ENCODE data around the gene MRPL23.

DNA sequence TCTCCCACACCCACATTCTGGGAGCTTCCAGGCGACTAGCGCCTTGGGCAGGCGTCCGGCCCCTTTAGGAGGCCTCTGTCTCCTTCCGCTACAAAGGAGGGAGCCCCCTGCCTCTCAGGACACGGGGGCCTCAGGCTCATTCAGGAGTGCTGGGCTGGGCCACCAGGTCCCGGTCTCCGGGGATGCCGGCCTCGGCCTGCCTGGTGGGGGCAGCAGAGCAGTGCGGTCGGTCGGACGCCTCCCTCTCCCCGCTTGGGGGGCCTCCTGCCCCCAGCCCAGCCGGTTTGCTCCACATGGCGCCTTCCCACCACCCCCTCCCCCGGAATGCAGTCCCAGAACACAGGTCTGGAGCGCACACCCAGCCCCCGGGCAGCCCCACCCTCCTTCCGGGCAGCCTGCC, 21.9 kb downstream of the MRPL23 start:
- TF ChIP-seq, protein P1, sequence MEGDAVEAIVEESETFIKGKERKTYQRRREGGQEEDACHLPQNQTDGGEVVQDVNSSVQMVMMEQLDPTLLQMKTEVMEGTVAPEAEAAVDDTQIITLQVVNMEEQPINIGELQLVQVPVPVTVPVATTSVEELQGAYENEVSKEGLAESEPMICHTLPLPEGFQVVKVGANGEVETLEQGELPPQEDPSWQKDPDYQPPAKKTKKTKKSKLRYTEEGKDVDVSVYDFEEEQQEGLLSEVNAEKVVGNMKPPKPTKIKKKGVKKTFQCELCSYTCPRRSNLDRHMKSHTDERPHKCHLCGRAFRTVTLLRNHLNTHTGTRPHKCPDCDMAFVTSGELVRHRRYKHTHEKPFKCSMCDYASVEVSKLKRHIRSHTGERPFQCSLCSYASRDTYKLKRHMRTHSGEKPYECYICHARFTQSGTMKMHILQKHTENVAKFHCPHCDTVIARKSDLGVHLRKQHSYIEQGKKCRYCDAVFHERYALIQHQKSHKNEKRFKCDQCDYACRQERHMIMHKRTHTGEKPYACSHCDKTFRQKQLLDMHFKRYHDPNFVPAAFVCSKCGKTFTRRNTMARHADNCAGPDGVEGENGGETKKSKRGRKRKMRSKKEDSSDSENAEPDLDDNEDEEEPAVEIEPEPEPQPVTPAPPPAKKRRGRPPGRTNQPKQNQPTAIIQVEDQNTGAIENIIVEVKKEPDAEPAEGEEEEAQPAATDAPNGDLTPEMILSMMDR (IDR thresholded peaks at IDR 0.05): no peak
- TF ChIP-seq POLR2A (IDR thresholded peaks at IDR 0.05): no peak
